Measurements from ENCODE around the gene PRKG1. TPM values are rescaled to one million over a fixed set of nuclear protein-coding genes. Genes with fewer than 3 reads are reported as not detected.

PRKG1 gene
- total RNA-seq, 1 donor from 2014 or later = 26.4 TPM

DNA sequence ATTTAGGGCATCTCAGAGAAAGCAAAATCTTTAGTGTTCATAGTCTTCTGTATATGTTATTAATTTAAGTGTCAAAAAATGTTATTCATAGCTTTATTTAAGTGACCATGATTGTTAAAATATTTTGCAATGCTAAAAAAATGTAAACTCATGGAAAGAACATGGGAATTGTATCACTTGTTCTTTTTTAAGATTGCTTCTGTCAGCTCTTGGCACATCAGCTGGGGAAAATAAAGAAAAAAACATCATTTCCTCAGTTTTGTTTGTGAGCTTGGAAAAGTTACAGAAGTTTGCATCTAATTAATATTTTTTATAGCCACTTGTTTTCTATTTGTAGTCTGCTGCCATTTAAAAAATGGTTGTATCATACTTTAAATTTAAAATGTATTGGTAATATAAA, 911.0 kb downstream of the PRKG1 start:
- no peaks in the 10 kb centered on the region for H3K36me3 Mint-ChIP-seq
- H3K4me3 Mint-ChIP-seq = no peak overlapping the region
- Histone ChIP-seq H3K4me1 (no peaks in the 10 kb centered on the region), H3K27ac (no peak overlapping the region), H3K27me3 (no peaks in the 10 kb centered on the region), H2AFZ (replicated peaks) (no peak overlapping the region), H3F3A (ENCODE audit: low read depth) (no peaks in the 10 kb centered on the region), H3K4me3 (no peak overlapping the region), H4K20me1 (ENCODE audit: low read depth) (no peaks in the 10 kb centered on the region), H3K9me3 (ENCODE audit: low read depth) (no peaks in the 10 kb centered on the region), H3K36me3 (no peaks in the 10 kb centered on the region), H3K79me2 (ENCODE audit: low read depth) (no peaks in the 10 kb centered on the region), H3K4me2 (no peak overlapping the region), H3K9ac (no peak overlapping the region)
- no peaks in the 10 kb centered on the region for H3K27me3 Mint-ChIP-seq (ENCODE audit: insufficient read depth, low read depth)
- TF ChIP-seq EZH2phosphoT487 (IDR thresholded peaks at IDR 0.05) = no peak
- TF ChIP-seq EZH2 (IDR thresholded peaks at IDR 0.05) = no peak
- TF ChIP-seq, protein P1, sequence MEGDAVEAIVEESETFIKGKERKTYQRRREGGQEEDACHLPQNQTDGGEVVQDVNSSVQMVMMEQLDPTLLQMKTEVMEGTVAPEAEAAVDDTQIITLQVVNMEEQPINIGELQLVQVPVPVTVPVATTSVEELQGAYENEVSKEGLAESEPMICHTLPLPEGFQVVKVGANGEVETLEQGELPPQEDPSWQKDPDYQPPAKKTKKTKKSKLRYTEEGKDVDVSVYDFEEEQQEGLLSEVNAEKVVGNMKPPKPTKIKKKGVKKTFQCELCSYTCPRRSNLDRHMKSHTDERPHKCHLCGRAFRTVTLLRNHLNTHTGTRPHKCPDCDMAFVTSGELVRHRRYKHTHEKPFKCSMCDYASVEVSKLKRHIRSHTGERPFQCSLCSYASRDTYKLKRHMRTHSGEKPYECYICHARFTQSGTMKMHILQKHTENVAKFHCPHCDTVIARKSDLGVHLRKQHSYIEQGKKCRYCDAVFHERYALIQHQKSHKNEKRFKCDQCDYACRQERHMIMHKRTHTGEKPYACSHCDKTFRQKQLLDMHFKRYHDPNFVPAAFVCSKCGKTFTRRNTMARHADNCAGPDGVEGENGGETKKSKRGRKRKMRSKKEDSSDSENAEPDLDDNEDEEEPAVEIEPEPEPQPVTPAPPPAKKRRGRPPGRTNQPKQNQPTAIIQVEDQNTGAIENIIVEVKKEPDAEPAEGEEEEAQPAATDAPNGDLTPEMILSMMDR (IDR thresholded peaks at IDR 0.05) = no peak
- no peaks in the 10 kb centered on the region for H3K4me1 Mint-ChIP-seq
- H3K9me3 Mint-ChIP-seq = peaks cover 2% of the 10 kb centered on the region
- H3K27ac Mint-ChIP-seq = no peak overlapping the region
- no peak for DNase-seq (ENCODE audit: low spot score)

DNA sequence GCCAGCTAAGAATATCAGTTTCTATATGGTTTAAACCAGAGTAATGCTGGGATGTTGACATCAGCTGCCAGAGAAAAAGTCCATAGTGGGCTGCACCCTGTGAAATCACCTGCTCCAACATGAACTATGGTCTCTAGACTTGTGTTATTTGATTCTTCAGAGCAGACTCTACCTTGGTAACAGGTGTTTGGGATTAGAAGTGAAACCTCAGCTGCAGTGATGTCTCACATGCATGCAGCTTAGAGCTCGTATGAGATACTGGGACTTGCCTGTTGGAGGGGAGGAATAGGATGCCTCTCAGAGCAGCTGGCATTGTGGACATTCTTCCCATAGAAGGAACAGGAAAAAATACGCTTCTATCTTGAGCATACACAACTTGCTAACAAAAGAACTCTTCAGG, 912.2 kb downstream of the PRKG1 start:
- H3K4me3 Mint-ChIP-seq = no peak overlapping the region
- no peaks in the 10 kb centered on the region for H3K9me3 ChIP-seq (ENCODE audit: low read depth)
- H3K27me3 ChIP-seq = no peaks in the 10 kb centered on the region
- H3K79me2 ChIP-seq (ENCODE audit: low read depth) = no peaks in the 10 kb centered on the region
- TF ChIP-seq EZH2phosphoT487 (IDR thresholded peaks at IDR 0.05) (no peak), EZH2 (IDR thresholded peaks at IDR 0.05) (no peak)
- TF ChIP-seq, protein P1 (IDR thresholded peaks at IDR 0.05) = no peak
- H3K27ac ChIP-seq = no peak overlapping the region
- H3K4me1 ChIP-seq = no peaks in the 10 kb centered on the region
- no peak overlapping the region for H2AFZ ChIP-seq (replicated peaks)
- no peak overlapping the region for H3K27ac Mint-ChIP-seq
- H3K27me3 Mint-ChIP-seq (ENCODE audit: insufficient read depth, low read depth) = no peaks in the 10 kb centered on the region
- no peak overlapping the region for H3K4me3 ChIP-seq
- no peak overlapping the region for H3K4me2 ChIP-seq
- H3K9ac ChIP-seq = no peak overlapping the region
- no peaks in the 10 kb centered on the region for H3K9me3 Mint-ChIP-seq
- no peaks in the 10 kb centered on the region for H3F3A ChIP-seq (ENCODE audit: low read depth)
- H3K4me1 Mint-ChIP-seq = no peaks in the 10 kb centered on the region
- no peaks in the 10 kb centered on the region for H4K20me1 ChIP-seq (ENCODE audit: low read depth)
- H3K36me3 ChIP-seq = no peaks in the 10 kb centered on the region
- H3K36me3 Mint-ChIP-seq = no peaks in the 10 kb centered on the region
- no peak for DNase-seq (ENCODE audit: low spot score)

DNA sequence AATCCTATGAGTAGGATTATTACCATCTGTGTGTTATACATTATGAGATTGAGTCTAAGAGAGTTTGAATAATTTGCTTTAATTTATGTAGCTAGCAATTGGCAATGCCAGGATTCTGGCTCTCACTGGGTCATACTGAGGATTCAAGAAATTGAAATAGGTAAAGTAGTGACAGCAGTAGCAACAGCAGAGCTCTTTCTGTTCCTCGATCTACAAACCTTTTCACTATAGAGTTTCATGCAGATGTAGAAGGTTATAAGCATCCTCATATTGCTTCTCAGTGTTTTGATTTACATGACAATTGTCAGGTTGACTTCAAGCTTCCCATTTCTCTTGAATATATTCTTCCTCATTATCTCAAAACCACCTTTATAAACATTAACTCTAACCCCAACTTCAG, 919.2 kb downstream of the PRKG1 start:
- no peaks in the 10 kb centered on the region for H3K36me3 ChIP-seq
- no peaks in the 10 kb centered on the region for H3K36me3 Mint-ChIP-seq
- no peaks in the 10 kb centered on the region for H3K4me1 ChIP-seq
- H3K4me3 Mint-ChIP-seq = no peak overlapping the region
- no peaks in the 10 kb centered on the region for H3K4me1 Mint-ChIP-seq
- H3K27me3 ChIP-seq = no peaks in the 10 kb centered on the region
- H3K27ac ChIP-seq = no peak overlapping the region
- H3K27ac Mint-ChIP-seq = no peak overlapping the region
- no peaks in the 10 kb centered on the region for H4K20me1 ChIP-seq (ENCODE audit: low read depth)
- no peaks in the 10 kb centered on the region for H3K9me3 Mint-ChIP-seq
- H2AFZ ChIP-seq (replicated peaks) = no peak overlapping the region
- no peaks in the 10 kb centered on the region for H3K9me3 ChIP-seq (ENCODE audit: low read depth)
- no peak for DNase-seq (ENCODE audit: low spot score)
- no peaks in the 10 kb centered on the region for H3K27me3 Mint-ChIP-seq (ENCODE audit: insufficient read depth, low read depth)
- no peaks in the 10 kb centered on the region for H3F3A ChIP-seq (ENCODE audit: low read depth)
- TF ChIP-seq EZH2 (IDR thresholded peaks at IDR 0.05) (no peak), EZH2phosphoT487 (IDR thresholded peaks at IDR 0.05) (no peak)
- TF ChIP-seq, protein P1 (IDR thresholded peaks at IDR 0.05) = no peak
- no peaks in the 10 kb centered on the region for H3K79me2 ChIP-seq (ENCODE audit: low read depth)
- no peak overlapping the region for H3K9ac ChIP-seq
- no peak overlapping the region for H3K4me3 ChIP-seq
- H3K4me2 ChIP-seq = no peak overlapping the region
